ENCODE results near the gene NCKAP5L.

DNA sequence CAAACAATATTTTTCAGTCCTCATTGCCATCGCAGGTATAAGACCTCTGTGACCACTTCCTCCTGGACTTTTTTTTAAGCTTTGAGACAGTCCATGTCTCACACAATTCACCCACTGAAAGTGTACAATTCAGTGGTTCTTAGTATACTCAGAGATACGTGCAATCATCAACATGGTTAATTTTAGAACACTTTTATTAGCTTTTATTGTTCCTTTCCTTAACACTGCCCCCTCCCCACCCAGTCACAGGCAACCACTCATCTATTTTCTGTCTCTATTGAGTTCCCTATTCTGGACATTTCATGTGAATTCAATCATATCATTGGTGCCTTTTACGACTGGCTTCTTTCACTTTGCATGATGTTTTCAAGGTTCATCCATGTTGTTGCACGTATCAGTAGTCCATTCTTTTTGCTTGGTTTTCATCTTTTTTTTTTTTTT lies 16.2 kb downstream of the NCKAP5L start:
- TF ChIP-seq POLR2A (IDR thresholded peaks at IDR 0.05) (no peak), CTCF (IDR thresholded peaks at IDR 0.05) (no peak)

Measured in body of pancreas (tissue), 4 donors.